Lower leg skin (tissue), 4 donors: ENCODE data around the gene DGLUCY. TPM values are rescaled to one million over a fixed set of nuclear protein-coding genes. Genes with fewer than 3 reads are reported as not detected.

Experiments
- DNase-seq, 2 donors: peaks; one replicate each; pipeline ENCODE4 v3.0.0-alpha.2; 2019; ENCODE audit warnings: low spot score in 2 of 2
- H3K4me3 ChIP-seq: fragments of 200-600 bp; sonication (generic); 2 replicates; pipeline ENCODE4 v1.5.1; 2017; ENCODE audit warnings: mild to moderate bottlenecking, low read depth; ENCODE audit not compliant: poor library complexity, severe bottlenecking
- CTCF ChIP-seq, 3 donors: fragments of 450-650 bp; IDR thresholded peaks; one replicate each; pipeline ENCODE4 v1.5.1; 2016; ENCODE audit warnings: antibody characterized with exemption in 3 of 3, mild to moderate bottlenecking in 3 of 3, moderate library complexity in 2 of 3
- POLR2A ChIP-seq, 2 donors: fragments of 450-650 bp; IDR thresholded peaks; one replicate each; pipeline ENCODE4 v1.6.1; 2016 to 2017; ENCODE audit warnings: antibody characterized with exemption in 2 of 2, mild to moderate bottlenecking in 1 of 2, moderate library complexity in 1 of 2
- WGBS, 2 donors: methylation state at CpG; one replicate each; pipeline ENCODE4 v1.1.5; 2018; 5-methylcytosine and 5-hydroxymethylcytosine counted together
- intact Hi-C: fragments of 100-400 bp; cut with DNase I; formaldehyde crosslinking; loops from one replicate; pipeline ENCODE4 v1.15.0; 2023; ENCODE audit warnings: low total_unique reads
- total RNA-seq, 4 donors: library from RNA; depleted of rRNA; stranded (reverse); fragments of >200 nt; gene quantifications; one replicate each; pipeline ENCODE4 v1.1.0, GENCODE V29; 2016

The DGLUCY gene
- total RNA-seq, 4 donors from 2014 or later = 27.8 to 65.0 (median 61.3) TPM

DNA sequence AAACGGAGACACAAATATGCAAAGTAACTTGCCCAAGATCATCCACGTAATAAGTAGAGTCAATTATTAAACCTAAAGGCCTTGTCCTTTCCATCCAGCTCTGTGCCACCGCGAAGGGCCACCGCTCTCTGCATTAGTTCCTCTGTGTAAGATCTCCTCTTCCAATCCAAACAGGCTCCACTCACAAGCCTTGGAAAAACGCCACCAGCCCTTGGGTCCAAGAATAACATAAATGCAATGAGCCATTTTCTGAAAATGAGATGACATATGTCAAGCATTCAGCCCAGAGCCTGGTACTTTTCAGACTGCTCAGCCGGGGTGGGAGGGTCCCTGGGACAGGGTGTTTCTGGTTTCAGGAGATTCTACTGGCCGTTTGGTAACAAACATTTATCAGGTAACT is 30.0 kb downstream of the DGLUCY start:
- intact Hi-C loops = no loop called here

GRCh38 chr14:91144425-91145145 is 30.7 kb downstream of the DGLUCY start:
- WGBS, 2 donors = 68 to 79% methylated on average over 5 of the region's 5 CpGs
- no peak for TF ChIP-seq POLR2A (IDR thresholded peaks at IDR 0.05)
- TF ChIP-seq CTCF (IDR thresholded peaks at IDR 0.05) = no peak
- intact Hi-C loops = no loop called here
- no peak for DNase-seq
- H3K4me3 ChIP-seq = no peak overlapping the region

More for the DNA sequence above, 30.0 kb downstream of the DGLUCY start:
- no peak overlapping the region for H3K4me3 ChIP-seq
- TF ChIP-seq CTCF (IDR thresholded peaks at IDR 0.05) = no peak
- TF ChIP-seq POLR2A (IDR thresholded peaks at IDR 0.05) = no peak
- 76 to 82% methylated on average over 8 of the region's 8 CpGs for WGBS, 2 donors
- no peak for DNase-seq

GRCh38 chr14:91145391-91146160 is 31.7 kb downstream of the DGLUCY start:
- TF ChIP-seq POLR2A (IDR thresholded peaks at IDR 0.05) = no peak
- no peak for TF ChIP-seq CTCF (IDR thresholded peaks at IDR 0.05)
- intact Hi-C loops = no loop called here
- 95% methylated on average over 11 of the region's 11 CpGs for WGBS, 2 donors
- no peak overlapping the region for H3K4me3 ChIP-seq
- no peak for DNase-seq

DNA sequence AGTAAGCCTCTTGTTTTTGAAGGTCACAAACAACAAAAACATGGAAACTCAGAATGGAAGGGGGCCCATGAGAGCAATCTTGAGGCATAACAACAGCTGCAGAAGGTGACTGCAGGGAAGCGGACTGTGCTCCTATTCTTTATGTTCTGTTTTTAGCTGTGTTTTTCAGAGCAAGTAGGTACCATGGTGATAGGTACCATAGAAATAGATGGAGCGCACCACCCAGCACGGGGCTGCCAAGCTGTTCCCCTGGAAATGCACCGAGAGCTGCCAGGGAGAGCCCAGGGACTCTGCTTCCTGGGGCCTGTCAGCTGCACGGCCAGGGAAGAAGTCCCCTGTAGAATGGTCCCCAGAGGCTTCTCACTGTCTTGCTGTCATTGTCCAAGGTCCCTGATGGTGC is 32.8 kb downstream of the DGLUCY start:
- DNase-seq = no peak
- intact Hi-C loops = no loop called here
- TF ChIP-seq CTCF (IDR thresholded peaks at IDR 0.05) (no peak), POLR2A (IDR thresholded peaks at IDR 0.05) (no peak)
- no peak overlapping the region for H3K4me3 ChIP-seq
- 81 to 85% methylated on average over 5 of the region's 5 CpGs for WGBS, 2 donors

DNA sequence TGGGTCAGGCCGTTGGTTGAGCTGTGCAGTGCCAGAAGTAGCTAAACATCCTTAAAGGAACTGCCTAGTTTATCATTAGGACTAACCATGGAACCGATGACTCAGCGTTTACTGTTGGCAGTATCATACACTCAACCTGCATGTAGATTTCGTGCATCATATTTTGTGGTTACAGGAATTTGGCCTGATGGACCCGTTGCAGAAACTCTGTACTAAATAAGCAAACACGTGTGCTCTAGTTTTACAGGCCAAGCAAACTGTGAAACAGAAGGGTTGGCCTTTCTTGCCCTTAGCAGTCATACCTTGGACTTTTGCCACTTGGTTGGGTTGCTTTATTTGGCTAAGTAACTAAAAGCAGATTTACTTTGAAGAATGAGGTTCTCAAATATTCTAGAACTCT is 35.6 kb downstream of the DGLUCY start:
- 12 to 16% methylated on average over 6 of the region's 6 CpGs for WGBS, 2 donors
- no peak for TF ChIP-seq POLR2A (IDR thresholded peaks at IDR 0.05)
- no peak for TF ChIP-seq CTCF (IDR thresholded peaks at IDR 0.05)
- intact Hi-C loops = no loop called here
- DNase-seq = peak in 1 of 2 donors; percentile 63
- no peak overlapping the region for H3K4me3 ChIP-seq
